HepG2 (cell line): ENCODE data around the gene UCK2. TPM values are rescaled to one million over a fixed set of nuclear protein-coding genes. Genes with fewer than 3 reads are reported as not detected.

Experiments
- FOXC1 ChIP-seq: sonication (generic); formaldehyde crosslinking; IDR thresholded peaks from 2 replicates; pipeline ENCODE4 v1.8.0; 2022; ENCODE audit warnings: mild to moderate bottlenecking, missing genetic modification reagents, borderline replicate concordance
- HCFC1 ChIP-seq: fragments of 150-350 bp; IDR thresholded peaks from 2 replicates; pipeline ENCODE4 v1.6.1; 2014; ENCODE audit warnings: low read depth, low read length
- ISL2 ChIP-seq: sonication (generic); formaldehyde crosslinking; IDR thresholded peaks from 2 replicates; pipeline ENCODE4 v1.5.0; 2020; ENCODE audit warnings: missing genetic modification reagents
- MAFG ChIP-seq: sonication (generic); formaldehyde crosslinking; IDR thresholded peaks from 2 replicates; pipeline ENCODE4 v1.5.1; 2020; ENCODE audit warnings: mild to moderate bottlenecking, missing genetic modification reagents
- MATR3 ChIP-seq: sonication (generic); formaldehyde crosslinking; IDR thresholded peaks from 2 replicates; pipeline ENCODE4 v1.4.0; 2020; ENCODE audit warnings: missing genetic modification reagents
- MED1 ChIP-seq: sonication (generic); formaldehyde crosslinking; IDR thresholded peaks from 2 replicates; pipeline ENCODE4 v1.4.0; 2020; ENCODE audit warnings: missing genetic modification reagents
- MEIS1 ChIP-seq: sonication (generic); formaldehyde crosslinking; IDR thresholded peaks from 2 replicates; pipeline ENCODE4 v1.9.0; 2021; ENCODE audit warnings: mild to moderate bottlenecking, missing genetic modification reagents, moderate library complexity, borderline replicate concordance
- PAF1 ChIP-seq: IDR thresholded peaks from 2 replicates; pipeline ENCODE4 v1.6.1; 2016; ENCODE audit warnings: missing genetic modification reagents, missing compliant biosample characterization
- PITX1 ChIP-seq: sonication (generic); formaldehyde crosslinking; IDR thresholded peaks from 2 replicates; pipeline ENCODE4 v1.5.1; 2020; ENCODE audit warnings: mild to moderate bottlenecking, missing genetic modification reagents
- RFX1 ChIP-seq: fragments of 450-650 bp; IDR thresholded peaks from 2 replicates; pipeline ENCODE4 v1.6.1; 2017
- THAP9 ChIP-seq: sonication (generic); formaldehyde crosslinking; IDR thresholded peaks from 2 replicates; pipeline ENCODE4; 2020; ENCODE audit warnings: missing genetic modification reagents, mild to moderate bottlenecking, borderline replicate concordance
- ZBTB26 ChIP-seq: IDR thresholded peaks from 2 replicates; pipeline ENCODE4 v1.6.1; 2016; ENCODE audit warnings: missing compliant biosample characterization, missing genetic modification reagents, borderline replicate concordance
- ZNF234 ChIP-seq: sonication (generic); formaldehyde crosslinking; conservative IDR thresholded peaks from 2 replicates; pipeline ENCODE4 v1.5.1; 2020; ENCODE audit warnings: mild to moderate bottlenecking, missing genetic modification reagents
- ZNF326 ChIP-seq: sonication (generic); formaldehyde crosslinking; IDR thresholded peaks from 2 replicates; pipeline ENCODE4 v1.4.0; 2020; ENCODE audit warnings: missing genetic modification reagents, borderline replicate concordance
- ZNF446 ChIP-seq: sonication (generic); formaldehyde crosslinking; IDR thresholded peaks from 2 replicates; pipeline ENCODE4 v1.5.0; 2020; ENCODE audit warnings: mild to moderate bottlenecking, missing genetic modification reagents
- ZNF576 ChIP-seq: sonication (generic); formaldehyde crosslinking; IDR thresholded peaks from 2 replicates; pipeline ENCODE4 v1.4.0; 2020; ENCODE audit warnings: mild to moderate bottlenecking, missing genetic modification reagents
- ZNF577 ChIP-seq: sonication (generic); formaldehyde crosslinking; IDR thresholded peaks from 2 replicates; pipeline ENCODE4 v1.4.0; 2020; ENCODE audit warnings: mild to moderate bottlenecking, low read depth, missing genetic modification reagents, borderline replicate concordance
- ZNF720 ChIP-seq: sonication (generic); formaldehyde crosslinking; IDR thresholded peaks from 2 replicates; pipeline ENCODE4 v1.4.0; 2020; ENCODE audit warnings: missing genetic modification reagents
- ZSCAN29 ChIP-seq: sonication (generic); formaldehyde crosslinking; conservative IDR thresholded peaks from 2 replicates; pipeline ENCODE4 v1.4.0; 2020; ENCODE audit warnings: mild to moderate bottlenecking, missing genetic modification reagents
- polyA plus RNA-seq, 8 experiments: library from polyadenylated mRNA; depleted of rRNA in 3 of 8; stranded (reverse) in 7 of 8; unstranded in 1 of 8; fragments of >200 nt; fragmentation: Illumina TruSeq in 4 of 8; extraction: Trizol in 4 of 8; gene quantifications; 2 replicates each; pipeline versions ENCODE4 v1.2.1 to v1.2.3, GENCODE V29; 2011 to 2016; ENCODE audit warnings: low read depth in 4 of 8, missing spikeins in 1 of 8, mixed read lengths in 1 of 8; ENCODE audit not compliant: insufficient read depth in 1 of 8
- total RNA-seq, 5 experiments: library from RNA; depleted of rRNA; stranded (reverse); fragments of >200 nt; fragmentation: Illumina TruSeq; extraction: Trizol; gene quantifications; 2 replicates each; pipeline ENCODE4 v1.2.3, GENCODE V29; 2016; ENCODE audit warnings: low read depth in 1 of 5
- TF ChIP-seq, protein P1 (sequence below): sonication (generic); formaldehyde crosslinking; IDR thresholded peaks from 2 replicates; pipeline ENCODE4 v1.5.1; 2020; ENCODE audit warnings: mild to moderate bottlenecking, missing genetic modification reagents, moderate library complexity
- TF ChIP-seq, protein P2 (sequence below): IDR thresholded peaks from 2 replicates; pipeline ENCODE4 v1.6.1; 2016; ENCODE audit warnings: mild to moderate bottlenecking

Gene UCK2
- total and polyA plus RNA-seq, 2 of the 13 experiments (the other 11 are each of a cell fraction or from before 2014, with no cell fraction given) = 64.3 to 78.0 TPM

- TF ChIP-seq, protein P1, sequence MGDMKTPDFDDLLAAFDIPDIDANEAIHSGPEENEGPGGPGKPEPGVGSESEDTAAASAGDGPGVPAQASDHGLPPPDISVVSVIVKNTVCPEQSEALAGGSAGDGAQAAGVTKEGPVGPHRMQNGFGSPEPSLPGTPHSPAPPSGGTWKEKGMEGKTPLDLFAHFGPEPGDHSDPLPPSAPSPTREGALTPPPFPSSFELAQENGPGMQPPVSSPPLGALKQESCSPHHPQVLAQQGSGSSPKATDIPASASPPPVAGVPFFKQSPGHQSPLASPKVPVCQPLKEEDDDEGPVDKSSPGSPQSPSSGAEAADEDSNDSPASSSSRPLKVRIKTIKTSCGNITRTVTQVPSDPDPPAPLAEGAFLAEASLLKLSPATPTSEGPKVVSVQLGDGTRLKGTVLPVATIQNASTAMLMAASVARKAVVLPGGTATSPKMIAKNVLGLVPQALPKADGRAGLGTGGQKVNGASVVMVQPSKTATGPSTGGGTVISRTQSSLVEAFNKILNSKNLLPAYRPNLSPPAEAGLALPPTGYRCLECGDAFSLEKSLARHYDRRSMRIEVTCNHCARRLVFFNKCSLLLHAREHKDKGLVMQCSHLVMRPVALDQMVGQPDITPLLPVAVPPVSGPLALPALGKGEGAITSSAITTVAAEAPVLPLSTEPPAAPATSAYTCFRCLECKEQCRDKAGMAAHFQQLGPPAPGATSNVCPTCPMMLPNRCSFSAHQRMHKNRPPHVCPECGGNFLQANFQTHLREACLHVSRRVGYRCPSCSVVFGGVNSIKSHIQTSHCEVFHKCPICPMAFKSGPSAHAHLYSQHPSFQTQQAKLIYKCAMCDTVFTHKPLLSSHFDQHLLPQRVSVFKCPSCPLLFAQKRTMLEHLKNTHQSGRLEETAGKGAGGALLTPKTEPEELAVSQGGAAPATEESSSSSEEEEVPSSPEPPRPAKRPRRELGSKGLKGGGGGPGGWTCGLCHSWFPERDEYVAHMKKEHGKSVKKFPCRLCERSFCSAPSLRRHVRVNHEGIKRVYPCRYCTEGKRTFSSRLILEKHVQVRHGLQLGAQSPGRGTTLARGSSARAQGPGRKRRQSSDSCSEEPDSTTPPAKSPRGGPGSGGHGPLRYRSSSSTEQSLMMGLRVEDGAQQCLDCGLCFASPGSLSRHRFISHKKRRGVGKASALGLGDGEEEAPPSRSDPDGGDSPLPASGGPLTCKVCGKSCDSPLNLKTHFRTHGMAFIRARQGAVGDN = no peak
- TF ChIP-seq MATR3 (CRISPR knock-in tag) (no peak), MEIS1 (no peak), ZNF577 (CRISPR knock-in tag) (no peak), ZNF720 (no peak), MED1 (peak; percentile 28; the same call in 1 of the 2 replicates), RFX1 (no peak), ZBTB26 (no peak), ZNF234 (CRISPR knock-in tag) (no peak), HCFC1 (no peak), PITX1 (CRISPR knock-in tag) (no peak), ZNF576 (CRISPR knock-in tag) (no peak), ISL2 (CRISPR knock-in tag) (peak; percentile 48; the same call in 1 of the 2 replicates), THAP9 (CRISPR knock-in tag) (no peak), ZNF446 (CRISPR knock-in tag) (no peak), ZNF326 (no peak), PAF1 (CRISPR knock-in tag) (no peak), ZSCAN29 (CRISPR knock-in tag) (no peak), MAFG (no peak), FOXC1 (CRISPR knock-in tag) (no peak)
- TF ChIP-seq, protein P2, sequence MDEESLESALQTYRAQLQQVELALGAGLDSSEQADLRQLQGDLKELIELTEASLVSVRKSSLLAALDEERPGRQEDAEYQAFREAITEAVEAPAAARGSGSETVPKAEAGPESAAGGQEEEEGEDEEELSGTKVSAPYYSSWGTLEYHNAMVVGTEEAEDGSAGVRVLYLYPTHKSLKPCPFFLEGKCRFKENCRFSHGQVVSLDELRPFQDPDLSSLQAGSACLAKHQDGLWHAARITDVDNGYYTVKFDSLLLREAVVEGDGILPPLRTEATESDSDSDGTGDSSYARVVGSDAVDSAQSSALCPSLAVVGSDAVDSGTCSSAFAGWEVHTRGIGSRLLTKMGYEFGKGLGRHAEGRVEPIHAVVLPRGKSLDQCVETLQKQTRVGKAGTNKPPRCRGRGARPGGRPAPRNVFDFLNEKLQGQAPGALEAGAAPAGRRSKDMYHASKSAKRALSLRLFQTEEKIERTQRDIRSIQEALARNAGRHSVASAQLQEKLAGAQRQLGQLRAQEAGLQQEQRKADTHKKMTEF (CRISPR knock-in tag) = peak; percentile 42; the same call in 1 of the 2 replicates
These were observed 57.4 kb downstream of the UCK2 start (continued) for GRCh38 chr1:165884690-165885304.
